Activated CD8-positive, alpha-beta memory T cell treated with anti-CD3 and anti-CD28 coated beads for 24 hours (primary cell): Measurements from ENCODE around the gene DUOXA1.
"Not testable (repeated sequence)": the region's sequence is repeated elsewhere in the genome, so short reads cannot be mapped to it uniquely, and the experiment has no call there.

Experiments used
- DNase-seq: peaks from one replicate; pipeline ENCODE4 v3.0.0-alpha.2; 2020

The DUOXA1 gene

DNA sequence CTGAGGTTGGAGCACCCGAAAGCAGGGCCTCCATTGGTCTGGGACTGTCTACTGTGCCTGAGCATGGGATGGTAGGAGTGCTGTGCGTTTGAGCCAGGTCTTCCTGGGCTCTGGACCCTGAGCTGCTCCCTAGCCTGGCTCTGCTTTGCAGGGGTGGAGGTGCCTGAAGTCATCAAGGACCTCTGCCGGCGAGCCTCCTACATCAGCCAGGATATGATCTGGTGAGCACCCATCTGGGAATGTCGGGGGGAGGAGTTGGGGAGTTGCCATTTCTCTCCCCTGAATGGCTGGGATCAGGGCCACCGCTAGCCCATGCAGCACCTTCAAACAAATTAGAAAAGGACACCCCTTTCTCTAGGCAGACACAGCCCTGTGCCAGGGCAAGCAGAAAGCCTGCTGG is 20.8 kb upstream of the DUOXA1 start:
- DNase-seq: no peak

- DNase-seq: no peak
These were observed 19.4 kb upstream of the DUOXA1 start for GRCh38 chr15:45149060-45149459.

- DNase-seq: no peak
These were observed 18.7 kb upstream of the DUOXA1 start for GRCh38 chr15:45148076-45149059.

DNA sequence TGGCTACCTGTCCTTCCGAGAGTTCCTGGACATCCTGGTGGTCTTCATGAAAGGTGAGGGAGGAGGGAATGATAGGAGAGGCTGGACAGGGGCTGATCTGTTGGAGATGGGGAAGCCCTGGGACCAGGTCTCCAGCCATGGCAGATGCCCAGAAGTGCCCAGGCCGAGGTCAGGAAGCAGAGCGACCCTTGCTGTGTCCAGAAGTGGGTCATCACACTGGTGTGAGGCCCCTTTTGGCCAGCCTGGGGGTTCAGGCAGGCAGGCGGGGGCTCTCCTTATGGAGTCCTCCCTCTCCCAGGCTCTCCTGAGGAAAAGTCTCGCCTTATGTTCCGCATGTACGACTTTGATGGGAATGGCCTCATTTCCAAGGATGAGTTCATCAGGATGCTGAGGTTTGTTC is 17.9 kb upstream of the DUOXA1 start:
- no peak for DNase-seq

DNA sequence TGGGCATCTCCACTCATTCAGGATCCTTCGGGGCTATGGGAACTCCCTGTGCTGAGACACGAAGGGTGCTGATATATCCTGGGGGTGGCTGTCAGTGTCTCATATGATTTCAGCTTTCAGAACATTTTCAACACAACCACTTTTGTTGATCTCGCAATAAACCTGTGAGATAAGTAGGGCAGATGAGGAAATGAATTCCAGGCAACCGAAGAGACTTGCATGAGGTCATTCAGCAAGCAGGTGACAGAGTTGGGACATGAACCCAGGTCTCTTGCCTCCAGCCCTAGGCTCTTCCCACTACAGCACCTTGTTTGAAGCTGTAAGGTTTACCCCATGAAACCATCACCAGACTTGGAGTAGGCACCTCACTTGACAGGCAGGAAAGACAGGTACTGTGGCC is 16.7 kb upstream of the DUOXA1 start:
- DNase-seq: no peak

GRCh38 chr15:45144775-45145174 is 15.1 kb upstream of the DUOXA1 start:
- DNase-seq: no peak

- DNase-seq: no peak
These were observed 14.3 kb upstream of the DUOXA1 start for GRCh38 chr15:45143946-45144345.

DNA sequence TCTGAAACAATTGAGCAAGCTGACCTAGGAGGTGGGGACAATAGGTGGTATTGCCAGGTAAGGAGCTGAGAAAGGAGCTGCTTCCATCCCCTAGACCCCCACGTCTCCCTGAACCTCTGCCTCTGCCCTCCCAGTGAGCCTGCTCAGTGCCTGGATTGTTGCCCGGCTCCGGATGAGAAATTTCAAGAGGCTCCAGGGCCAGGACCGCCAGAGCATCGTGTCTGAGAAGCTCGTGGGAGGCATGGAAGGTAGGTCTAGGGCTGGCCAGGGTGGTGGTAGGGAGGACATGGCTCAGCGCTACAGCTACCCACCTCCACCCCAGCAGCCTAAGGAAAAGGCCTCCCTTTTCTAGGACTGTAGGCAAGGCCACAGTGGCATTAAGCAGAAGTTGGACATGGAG is 13.4 kb upstream of the DUOXA1 start:
- DNase-seq: no peak

DNA sequence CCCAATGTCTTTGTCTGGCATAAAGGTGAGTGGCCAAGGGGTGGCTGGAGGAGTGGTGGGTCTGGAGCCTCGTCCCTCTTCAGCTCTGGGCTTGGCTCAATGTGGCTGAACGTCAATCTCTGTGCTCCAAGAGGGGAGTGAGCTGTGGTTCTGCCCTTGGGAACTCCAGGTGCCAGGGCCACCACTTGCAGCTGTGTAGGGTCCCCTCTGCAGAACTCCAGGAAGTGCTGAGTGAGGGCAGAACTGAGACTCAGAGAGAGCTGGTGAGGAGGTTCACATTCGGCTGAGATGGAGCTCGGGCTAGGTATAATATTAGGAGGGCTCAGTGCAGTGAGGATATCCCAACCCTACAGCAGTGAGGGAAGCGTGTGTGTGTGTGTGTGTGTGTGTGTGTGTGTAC is 11.7 kb upstream of the DUOXA1 start:
- no peak for DNase-seq

DNA sequence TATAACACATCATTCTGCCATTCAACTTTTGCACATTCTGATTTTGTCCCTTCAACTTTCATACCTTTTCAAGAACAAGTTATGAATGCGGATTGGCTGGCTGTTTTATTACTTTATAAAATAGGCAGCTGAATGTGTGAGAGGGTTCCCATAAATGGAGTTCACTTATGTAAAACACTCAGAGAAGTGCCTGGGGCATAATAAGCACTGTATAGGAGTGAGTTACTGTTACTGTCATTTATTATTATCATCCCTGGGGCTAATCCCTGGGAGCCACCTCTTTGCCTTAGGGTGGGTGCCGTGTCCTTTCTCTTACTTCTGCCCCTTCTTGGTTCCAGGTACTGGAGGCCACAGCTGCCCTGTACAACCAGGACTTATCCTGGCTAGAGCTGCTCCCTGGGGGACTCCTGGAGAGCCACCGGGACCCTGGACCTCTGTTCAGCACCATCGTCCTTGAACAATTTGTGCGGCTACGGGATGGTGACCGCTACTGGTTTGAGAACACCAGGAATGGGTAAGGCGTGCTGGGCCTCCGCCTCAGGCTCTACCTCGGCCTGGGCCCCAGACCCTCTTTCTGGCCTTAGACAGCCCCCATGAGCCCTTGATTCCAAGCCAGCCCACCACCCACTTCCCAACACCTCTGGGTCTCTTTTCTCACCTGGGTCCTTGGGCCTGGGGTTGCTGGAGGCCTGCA is 11.0 kb upstream of the DUOXA1 start:
- DNase-seq: no peak

DNA sequence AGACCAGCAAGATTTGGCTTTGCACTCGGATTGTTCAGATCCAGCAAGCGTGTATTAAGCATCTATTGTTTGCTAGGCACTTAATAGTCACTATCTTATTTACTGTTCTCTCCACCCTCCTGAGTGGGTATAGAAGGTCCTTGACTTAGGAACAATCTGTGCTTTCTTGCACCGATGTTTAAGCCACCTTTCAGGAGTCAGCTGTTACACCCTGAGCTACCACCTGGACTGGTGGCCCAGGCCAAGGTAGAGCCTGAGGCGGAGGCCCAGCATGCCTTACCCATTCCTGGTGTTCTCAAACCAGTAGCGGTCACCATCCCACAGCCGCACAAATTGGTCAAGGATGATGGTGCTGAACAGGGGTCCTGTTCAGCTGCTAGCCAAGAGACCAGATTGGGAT is 10.1 kb upstream of the DUOXA1 start:
- no peak for DNase-seq

GRCh38 chr15:45138814-45139765 is 9.4 kb upstream of the DUOXA1 start:
- DNase-seq: no peak

DNA sequence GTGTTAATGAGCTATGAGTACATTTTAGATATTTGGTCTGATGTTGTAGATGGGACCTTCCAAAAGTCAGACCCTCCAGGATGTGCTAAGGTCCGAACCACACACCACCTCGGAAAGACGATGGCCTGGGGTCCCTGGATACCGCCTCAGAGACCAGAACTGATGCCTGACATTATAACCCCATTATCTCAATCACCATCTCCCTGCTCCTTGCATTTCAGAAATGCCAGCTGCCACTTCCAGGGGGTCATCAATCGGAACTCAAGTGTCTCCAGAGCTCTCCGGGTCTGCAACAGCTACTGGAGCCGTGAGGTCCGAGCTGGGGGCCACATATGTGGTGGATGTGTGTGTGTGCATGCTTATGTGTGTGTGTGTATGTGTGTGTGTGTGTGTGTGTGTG is 8.0 kb upstream of the DUOXA1 start:
- DNase-seq: no peak

- DNase-seq: no peak
These were observed 6.7 kb upstream of the DUOXA1 start for GRCh38 chr15:45136378-45136764.

GRCh38 chr15:45135705-45136377 is 6.2 kb upstream of the DUOXA1 start:
- DNase-seq: not testable (repeated sequence)

- DNase-seq: no peak
These were observed 5.3 kb upstream of the DUOXA1 start for GRCh38 chr15:45134682-45135604.

- DNase-seq: no peak
These were observed 4.4 kb upstream of the DUOXA1 start for GRCh38 chr15:45134046-45134445.

DNA sequence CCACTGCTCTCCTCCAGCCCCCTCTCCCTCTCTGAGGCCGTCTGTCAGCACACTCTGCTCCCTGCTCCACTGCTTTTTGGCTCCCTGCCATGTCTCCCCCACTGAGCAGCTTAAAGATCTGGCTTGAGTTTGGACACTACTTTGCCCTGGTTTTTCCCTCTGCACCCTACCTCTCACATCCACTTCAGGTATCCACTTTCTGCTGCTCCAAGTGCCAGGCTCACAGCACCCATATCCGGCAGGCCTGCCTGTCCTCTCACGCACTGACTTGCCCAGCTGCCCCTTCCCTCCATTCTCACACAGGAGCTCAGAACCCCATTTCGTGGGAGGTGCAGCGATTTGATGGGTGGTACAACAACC is 3.9 kb upstream of the DUOXA1 start:
- no peak for DNase-seq

GRCh38 chr15:45132844-45133560 is 3.3 kb upstream of the DUOXA1 start:
- DNase-seq: no peak

DNA sequence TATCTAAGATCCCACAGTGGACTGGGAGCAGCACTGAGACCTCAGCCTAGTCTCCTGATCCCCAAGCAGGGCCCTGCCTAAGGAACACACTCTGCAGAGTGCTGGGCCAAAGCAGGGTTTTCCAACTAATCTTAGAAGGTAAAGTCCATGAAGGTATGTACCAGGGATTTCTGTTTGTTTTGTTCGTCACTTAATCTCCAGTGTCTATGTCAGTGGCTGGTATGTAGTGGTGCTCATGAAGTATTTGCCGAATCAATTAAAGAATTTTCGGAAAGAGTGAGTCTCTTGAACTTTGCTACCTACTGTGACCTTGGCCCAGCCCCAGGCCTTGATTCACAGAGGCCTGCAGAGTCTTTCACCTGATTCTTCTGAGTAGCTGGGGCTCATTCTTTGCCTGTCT is 1.8 kb upstream of the DUOXA1 start:
- DNase-seq: no peak
